GM21390 (cell line): ENCODE data around the gene CSMD2.

Source experiments
- ATAC-seq: cut with Tn5 transposase; IDR thresholded peaks from one replicate; pipeline ENCODE4 v1.9.1; 2021; ENCODE audit not compliant: unreplicated experiment

The CSMD2 gene

DNA sequence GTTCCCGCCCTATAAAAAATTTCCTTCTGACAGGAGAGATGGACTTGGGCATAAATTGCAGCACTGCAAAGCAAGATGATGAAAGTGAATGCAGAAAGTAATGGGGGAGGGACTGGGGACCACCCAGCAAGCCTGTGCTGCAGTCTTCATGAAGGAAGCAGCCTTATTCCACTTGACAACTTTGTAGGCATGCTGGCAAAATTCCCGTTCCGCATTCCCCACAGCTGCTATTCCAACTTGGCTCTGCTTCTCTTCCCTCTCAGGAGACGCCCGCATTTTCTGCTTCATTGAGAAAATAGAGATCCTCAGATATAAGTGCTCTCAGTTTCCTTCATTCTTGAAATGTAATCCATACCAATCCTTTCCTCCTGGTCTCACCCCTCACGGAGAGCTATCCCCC, 298.7 kb downstream of the CSMD2 start:
- no peak for ATAC-seq

GRCh38 chr1:33864460-33865389, 300.3 kb downstream of the CSMD2 start:
- no peak for ATAC-seq

DNA sequence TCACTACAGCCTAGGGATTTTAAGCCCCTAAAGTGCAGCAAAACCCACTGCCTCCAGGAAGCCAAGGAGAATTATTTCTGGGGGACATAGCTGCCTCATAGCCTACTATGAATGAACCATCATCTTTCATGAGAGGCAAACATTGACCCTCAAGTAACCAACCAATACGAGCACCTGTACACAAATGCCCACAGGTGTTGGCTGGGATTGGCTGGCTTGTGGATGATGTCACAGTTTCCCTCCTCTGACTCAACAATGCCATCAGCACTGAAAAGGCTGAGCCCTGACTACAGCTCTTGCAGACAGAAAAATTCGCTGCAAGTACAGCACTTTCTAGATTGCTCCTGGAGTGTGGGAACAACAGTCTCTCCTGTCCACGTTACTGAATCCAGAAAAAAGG, 301.3 kb downstream of the CSMD2 start, which contains the start of gene HMGB4:
TSS of gene HMGB4 (plus strand) at position 301 of the 400 bp plus-strand sequence. CDS start 113 bp downstream, outside the sequence.
- ATAC-seq = no peak

DNA sequence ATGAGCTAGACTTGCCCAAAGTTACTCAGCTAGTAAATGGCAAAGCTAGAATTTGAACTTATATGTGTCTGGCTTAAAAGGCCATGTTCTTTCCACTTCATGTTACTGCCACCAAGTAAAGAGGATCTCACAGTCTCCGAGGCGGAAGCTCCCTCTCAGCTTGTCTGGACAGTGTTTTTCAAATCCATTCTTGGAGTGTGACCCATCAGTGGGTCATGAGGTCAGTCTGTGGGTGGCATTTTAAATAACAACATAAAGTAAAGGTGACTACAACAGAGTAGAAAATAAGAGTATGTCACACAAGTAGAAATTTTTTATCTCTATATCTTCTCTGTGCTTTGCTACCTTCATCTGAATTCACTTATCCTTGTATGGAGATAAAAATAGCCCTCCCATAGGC, 304.4 kb downstream of the CSMD2 start:
- ATAC-seq = no peak

DNA sequence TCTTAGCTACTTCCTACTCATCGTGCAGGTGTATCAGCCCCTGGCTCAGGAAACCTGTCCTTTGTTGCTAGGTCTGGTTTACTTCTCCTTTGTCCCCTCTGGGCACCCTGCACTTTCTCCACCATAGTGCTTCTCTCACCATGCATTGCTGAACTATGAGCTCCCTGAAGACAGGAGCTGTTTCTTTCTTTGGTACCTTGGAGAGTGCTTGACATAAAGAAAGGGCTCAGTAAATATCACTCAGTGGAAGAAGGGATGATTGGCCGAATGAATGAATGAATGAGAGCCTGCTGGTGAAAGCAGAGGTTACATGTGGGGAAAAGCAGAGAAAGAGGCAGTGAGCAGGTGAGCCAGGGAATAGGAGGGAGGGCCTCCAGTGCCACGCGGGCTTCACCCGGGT, 310.9 kb downstream of the CSMD2 start:
- ATAC-seq = no peak

DNA sequence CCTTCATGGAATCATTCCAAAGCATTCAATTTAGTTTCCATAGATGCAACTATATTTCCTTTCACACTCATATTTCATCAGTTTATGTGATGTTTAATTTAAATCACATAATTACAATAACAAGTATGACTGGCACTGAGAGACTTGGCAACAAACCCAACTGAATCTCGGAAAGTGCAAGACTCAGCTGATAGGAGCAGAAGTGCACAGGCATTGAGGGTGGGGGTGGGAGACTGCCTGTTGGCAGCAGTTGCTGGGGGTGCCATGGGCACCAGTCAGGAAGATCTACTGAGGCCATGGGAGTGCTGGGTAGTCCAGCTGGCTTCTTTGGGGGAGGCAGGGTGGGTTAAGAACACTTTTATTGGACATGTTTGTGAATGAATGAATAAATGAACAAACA, 311.6 kb downstream of the CSMD2 start:
- no peak for ATAC-seq

- ATAC-seq = no peak
Measured at GRCh38 chr1:33852711-33853110, 312.3 kb downstream of the CSMD2 start.

DNA sequence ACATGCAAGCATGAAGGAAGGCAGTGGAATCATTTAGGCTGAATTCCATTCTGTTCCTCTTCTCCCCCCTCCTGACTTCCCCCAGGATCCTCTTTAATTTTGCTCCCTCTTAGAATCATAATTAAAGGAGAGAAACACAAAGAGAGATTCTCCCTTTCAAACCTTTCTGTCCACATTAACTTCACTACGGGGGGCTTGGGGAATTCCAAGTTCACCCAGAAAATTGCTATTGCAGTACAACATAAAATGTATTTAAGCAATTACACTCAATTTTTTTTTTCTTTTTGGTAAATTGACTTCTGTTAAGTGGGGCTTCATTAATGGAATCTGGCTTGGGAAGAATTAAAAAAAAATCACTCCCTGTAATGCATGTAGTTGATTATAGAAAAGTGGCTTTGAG, 314.5 kb downstream of the CSMD2 start:
- no peak for ATAC-seq

- ATAC-seq = no peak
Measured at GRCh38 chr1:33849211-33849610, 315.8 kb downstream of the CSMD2 start.

DNA sequence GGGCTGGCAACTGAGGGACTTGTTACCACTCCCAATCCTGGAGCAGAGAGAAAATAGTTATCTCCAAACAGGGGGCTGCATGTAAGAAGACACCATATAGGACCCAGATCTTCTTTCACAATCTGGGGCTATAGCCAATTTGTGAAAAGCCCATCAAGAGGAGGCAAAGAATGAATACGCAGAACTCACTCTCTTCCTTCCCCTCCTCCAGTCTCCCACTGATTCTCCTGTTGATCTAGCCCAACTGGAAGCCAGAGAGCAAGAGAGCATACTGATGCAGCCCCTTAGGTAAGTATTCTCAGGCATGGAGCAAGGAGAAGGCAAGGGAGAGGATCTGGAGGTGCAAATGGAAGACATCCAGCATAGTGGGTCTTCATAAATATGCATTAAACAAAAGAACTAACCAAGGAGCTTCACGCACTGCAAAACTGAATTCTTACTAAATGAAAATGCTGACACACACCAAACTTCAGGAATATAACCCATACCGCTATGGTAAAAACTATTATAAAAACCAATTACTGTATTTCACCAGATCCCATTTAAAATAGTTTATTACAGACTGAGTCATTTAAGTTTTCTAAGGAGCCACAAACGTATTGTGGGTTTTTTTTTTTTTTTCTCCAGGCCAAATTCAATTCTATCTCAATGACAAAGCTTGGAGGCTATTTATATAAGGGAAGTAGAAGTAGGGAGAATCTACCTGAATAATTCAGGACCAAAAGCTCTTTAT, 316.7 kb downstream of the CSMD2 start:
- ATAC-seq = no peak

- ATAC-seq = no peak
Measured at GRCh38 chr1:33846861-33847260, 318.2 kb downstream of the CSMD2 start.

- no peak for ATAC-seq
Measured at GRCh38 chr1:33844166-33844565, 320.9 kb downstream of the CSMD2 start.

DNA sequence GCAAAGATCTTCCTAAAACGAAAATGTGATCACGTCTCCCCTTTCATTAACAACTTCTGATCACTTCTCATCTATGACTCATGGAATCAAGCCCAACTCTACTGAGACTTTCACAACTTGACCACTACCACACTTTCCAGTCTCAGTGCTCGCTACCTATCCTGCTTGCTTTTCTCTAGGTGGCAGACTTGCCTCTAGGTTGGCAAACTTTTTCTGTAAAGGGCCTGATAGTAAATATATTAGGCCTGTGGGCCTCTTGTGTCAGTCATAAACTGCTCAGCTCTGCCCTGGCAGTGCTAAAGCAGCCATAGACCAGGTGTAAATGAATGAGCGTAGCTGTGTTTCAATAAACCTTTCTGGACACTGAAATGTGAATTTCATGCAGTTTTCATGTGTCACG, 322.7 kb downstream of the CSMD2 start:
- ATAC-seq = no peak

- no peak for ATAC-seq
Measured at GRCh38 chr1:33841494-33841893, 323.5 kb downstream of the CSMD2 start.

- ATAC-seq = no peak
Measured at GRCh38 chr1:33837635-33838034, 327.4 kb downstream of the CSMD2 start.

- no peak for ATAC-seq
Measured at GRCh38 chr1:33836911-33837310, 328.1 kb downstream of the CSMD2 start.

- no peak for ATAC-seq
Measured at GRCh38 chr1:33828654-33829053, 336.4 kb downstream of the CSMD2 start.

DNA sequence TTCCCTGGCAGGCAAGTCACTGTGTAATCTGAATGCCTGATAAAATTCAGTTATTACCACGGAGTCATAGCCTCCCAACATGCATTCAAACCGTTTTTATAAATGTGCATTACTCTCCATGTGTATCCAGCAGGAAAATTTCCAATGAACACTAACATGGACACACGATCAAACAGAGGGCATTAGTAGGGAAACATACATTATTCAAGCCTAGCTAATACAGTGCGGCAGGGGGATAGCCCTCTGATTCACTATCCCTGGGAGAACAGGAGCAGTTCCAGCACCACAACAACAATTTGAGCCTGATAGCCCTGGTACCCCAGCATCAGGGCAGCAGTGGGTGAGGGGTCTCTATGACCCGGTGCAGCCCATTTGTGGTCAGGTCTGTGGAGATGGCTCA, 337.0 kb downstream of the CSMD2 start:
- no peak for ATAC-seq

DNA sequence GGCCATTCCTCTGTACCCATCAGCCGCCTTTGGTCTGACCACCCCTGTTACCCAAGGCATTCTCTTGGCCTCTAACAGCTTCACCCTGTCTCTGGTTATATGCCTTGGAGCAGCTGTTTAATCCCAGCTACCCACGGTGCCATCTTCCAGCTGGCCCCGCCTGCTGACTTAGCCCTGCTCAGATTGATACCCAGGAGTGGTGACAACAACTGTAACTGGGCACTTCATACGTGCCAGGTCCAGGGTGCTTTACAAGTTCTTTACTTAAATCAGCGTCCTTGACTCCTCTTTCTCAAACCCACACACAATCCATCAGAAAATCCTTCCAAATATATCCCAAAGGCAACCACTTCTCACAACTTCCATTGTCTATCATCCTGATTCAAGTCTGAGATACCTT, 338.3 kb downstream of the CSMD2 start:
- no peak for ATAC-seq

- no peak for ATAC-seq
Measured at GRCh38 chr1:33826311-33826710, 338.7 kb downstream of the CSMD2 start.

DNA sequence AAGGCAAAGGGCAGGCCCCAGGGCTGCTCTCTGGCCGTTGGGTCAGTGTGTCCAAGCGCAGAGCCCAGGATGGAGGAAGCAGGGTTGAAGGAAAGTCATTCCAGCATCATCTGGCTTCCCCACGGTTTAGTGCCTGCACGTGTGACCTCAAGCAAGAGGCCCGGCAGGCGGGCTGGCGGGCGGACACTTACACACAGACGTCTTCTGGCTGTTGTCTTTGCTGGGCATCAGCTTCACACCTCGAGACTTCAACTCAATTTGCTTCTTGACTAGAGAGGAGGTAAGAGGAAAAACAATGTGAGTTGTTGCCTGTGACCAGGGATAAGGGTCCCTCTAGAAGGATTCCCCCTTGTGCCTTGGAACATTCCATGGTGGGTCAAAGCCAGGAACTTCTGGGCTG, 339.5 kb downstream of the CSMD2 start:
- ATAC-seq = no peak

- no peak for ATAC-seq
Measured at GRCh38 chr1:33824971-33825370, 340.1 kb downstream of the CSMD2 start.
